Natural killer cell treated with Interleukin-12 subunit alpha and Interleukin-12 subunit beta and Interleukin-15 and Interleukin-18, amount 100 ng/mL, for 72 hours (primary cell): Measurements from ENCODE around the gene ATP13A4. TPM values are rescaled to one million over a fixed set of nuclear protein-coding genes. Genes with fewer than 3 reads are reported as not detected.
"Not testable (repeated sequence)": the region's sequence is repeated elsewhere in the genome, so short reads cannot be mapped to it uniquely, and the experiment has no call there.

Experiments used
- ATAC-seq, 2 donors: fragments of 150-1000 bp; cut with Tn5 transposase in 1 of 2; sonication (Bioruptor Pico), chemical (Tn5 transposase) in 1 of 2; 2 replicates each; pipeline ENCODE4 v1.10.0; 2021
- DNase-seq: peaks from one replicate; pipeline ENCODE4 v3.0.0; 2022; ENCODE audit warnings: low spot score
- H3K27ac Mint-ChIP-seq, 2 donors: 1 replicate in 1 of 2; 2 replicates in 1 of 2; pipeline ENCODE4 v1.8.0; 2022; ENCODE audit warnings: mixed read lengths in 2 of 2, mild to moderate bottlenecking in 1 of 2, moderate library complexity in 1 of 2
- H3K27me3 Mint-ChIP-seq, 2 donors: 1 replicate in 1 of 2; 2 replicates in 1 of 2; pipeline ENCODE4 v1.8.0; 2022; ENCODE audit warnings: mixed read lengths in 2 of 2
- H3K36me3 Mint-ChIP-seq: one replicate; pipeline ENCODE4 v1.8.0; 2022; ENCODE audit warnings: mixed read lengths
- H3K4me1 Mint-ChIP-seq, 2 donors: 1 replicate in 1 of 2; 2 replicates in 1 of 2; pipeline ENCODE4 v1.8.0; 2022; ENCODE audit warnings: low read depth in 2 of 2, mixed read lengths in 2 of 2, mild to moderate bottlenecking in 1 of 2
- H3K4me3 Mint-ChIP-seq: one replicate; pipeline ENCODE4 v1.8.0; 2022; ENCODE audit warnings: mixed read lengths
- H3K9me3 Mint-ChIP-seq: 2 replicates; pipeline ENCODE4 v1.8.0; 2022; ENCODE audit warnings: mixed read lengths
- total RNA-seq, 2 donors: library from RNA; stranded (reverse); gene quantifications; one replicate each; pipeline ENCODE4 v1.2.3, GENCODE V29; 2022

ATP13A4 gene
- total RNA-seq, 2 donors from 2014 or later = 0.92 to 2.1 TPM

GRCh38 chr3:193546129-193546528 is 8.6 kb downstream of the ATP13A4 start:
- DNase-seq = no peak
- H3K4me1 Mint-ChIP-seq = no peaks in the 10 kb centered on the region
- peaks cover 0 to 10% of the 10 kb centered on the region in 2 donors for H3K27me3 Mint-ChIP-seq
- peaks cover 8% of the 10 kb centered on the region for H3K9me3 Mint-ChIP-seq
- H3K4me3 Mint-ChIP-seq = no peak overlapping the region
- H3K36me3 Mint-ChIP-seq = peaks cover 4% of the 10 kb centered on the region
- no peak for ATAC-seq
- no peak overlapping the region for H3K27ac Mint-ChIP-seq

- DNase-seq (no peak), ATAC-seq (no peak)
- Mint-ChIP-seq H3K27ac (no peak overlapping the region), H3K4me3 (no peak overlapping the region), H3K36me3 (peaks cover 4% of the 10 kb centered on the region), H3K27me3 (peaks cover 0 to 10% of the 10 kb centered on the region in 2 donors), H3K4me1 (no peaks in the 10 kb centered on the region), H3K9me3 (peaks cover 8% of the 10 kb centered on the region)
Measured at GRCh38 chr3:193545304-193545703, 9.4 kb downstream of the ATP13A4 start.

GRCh38 chr3:193544289-193544688 is 10.4 kb downstream of the ATP13A4 start:
- H3K36me3 Mint-ChIP-seq = peaks cover 4% of the 10 kb centered on the region
- no peak for DNase-seq

GRCh38 chr3:193530231-193531165 is 24.2 kb downstream of the ATP13A4 start:
- ATAC-seq (no peak), DNase-seq (no peak)
- no peaks in the 10 kb centered on the region for H3K9me3 Mint-ChIP-seq
- H3K4me3 Mint-ChIP-seq = no peak overlapping the region
- peaks cover 8 to 29% of the 10 kb centered on the region in 2 donors for H3K27me3 Mint-ChIP-seq
- H3K36me3 Mint-ChIP-seq = no peaks in the 10 kb centered on the region
- H3K27ac Mint-ChIP-seq = no peak overlapping the region
- no peaks in the 10 kb centered on the region for H3K4me1 Mint-ChIP-seq

More at GRCh38 chr3:193544289-193544688, 10.4 kb downstream of the ATP13A4 start:
- peaks cover 8% of the 10 kb centered on the region for H3K9me3 Mint-ChIP-seq
- no peak overlapping the region for H3K4me3 Mint-ChIP-seq
- peaks cover 0 to 10% of the 10 kb centered on the region in 2 donors for H3K27me3 Mint-ChIP-seq
- no peak overlapping the region for H3K27ac Mint-ChIP-seq
- no peaks in the 10 kb centered on the region for H3K4me1 Mint-ChIP-seq
- ATAC-seq = no peak

- not testable (repeated sequence) for H3K27ac Mint-ChIP-seq, H3K9me3 Mint-ChIP-seq, DNase-seq, H3K4me3 Mint-ChIP-seq, H3K36me3 Mint-ChIP-seq, ATAC-seq, H3K4me1 Mint-ChIP-seq
- peaks cover 5 to 10% of the 10 kb centered on the region in 2 donors for H3K27me3 Mint-ChIP-seq
Measured at GRCh38 chr3:193526085-193526484, 28.6 kb downstream of the ATP13A4 start.

- no peak overlapping the region for H3K27ac Mint-ChIP-seq
- H3K4me3 Mint-ChIP-seq = no peak overlapping the region
- H3K4me1 Mint-ChIP-seq = no peaks in the 10 kb centered on the region
- DNase-seq (no peak), ATAC-seq (no peak)
- H3K9me3 Mint-ChIP-seq = no peaks in the 10 kb centered on the region
- peaks cover 0 to 5% of the 10 kb centered on the region in 2 donors for H3K27me3 Mint-ChIP-seq
- no peaks in the 10 kb centered on the region for H3K36me3 Mint-ChIP-seq
Measured at GRCh38 chr3:193522473-193522872, 32.2 kb downstream of the ATP13A4 start.

- no peaks in the 10 kb centered on the region for H3K36me3 Mint-ChIP-seq
- H3K4me1 Mint-ChIP-seq = no peaks in the 10 kb centered on the region
- no peaks in the 10 kb centered on the region for H3K9me3 Mint-ChIP-seq
- peaks cover 0 to 5% of the 10 kb centered on the region in 2 donors for H3K27me3 Mint-ChIP-seq
- no peak overlapping the region for H3K27ac Mint-ChIP-seq
- H3K4me3 Mint-ChIP-seq = no peak overlapping the region
- no peak for ATAC-seq
- no peak for DNase-seq
Measured at GRCh38 chr3:193520738-193521137, 34.0 kb downstream of the ATP13A4 start.

- Mint-ChIP-seq H3K9me3 (no peaks in the 10 kb centered on the region), H3K4me3 (no peak overlapping the region), H3K4me1 (no peaks in the 10 kb centered on the region), H3K27me3 (peaks cover 0 to 3% of the 10 kb centered on the region in 2 donors), H3K27ac (no peak overlapping the region), H3K36me3 (no peaks in the 10 kb centered on the region)
- no peak for DNase-seq
- ATAC-seq = no peak
Measured at GRCh38 chr3:193515966-193516365, 38.7 kb downstream of the ATP13A4 start.

- Mint-ChIP-seq H3K36me3 (no peaks in the 10 kb centered on the region), H3K4me1 (no peaks in the 10 kb centered on the region), H3K9me3 (no peaks in the 10 kb centered on the region), H3K27ac (no peak overlapping the region), H3K4me3 (no peak overlapping the region), H3K27me3 (peaks cover 3 to 15% of the 10 kb centered on the region in 2 donors)
- DNase-seq = no peak
- ATAC-seq = no peak
Measured at GRCh38 chr3:193510154-193510553, 44.5 kb downstream of the ATP13A4 start.

- Mint-ChIP-seq H3K9me3 (no peaks in the 10 kb centered on the region), H3K4me1 (no peaks in the 10 kb centered on the region), H3K27ac (no peak overlapping the region), H3K4me3 (no peak overlapping the region), H3K36me3 (no peaks in the 10 kb centered on the region), H3K27me3 (peaks cover 3 to 15% of the 10 kb centered on the region in 2 donors)
- ATAC-seq = no peak
- DNase-seq = no peak
Measured at GRCh38 chr3:193509103-193509965, 45.4 kb downstream of the ATP13A4 start.

GRCh38 chr3:193508108-193508507 is 46.6 kb downstream of the ATP13A4 start:
- Mint-ChIP-seq H3K27me3 (peaks cover 3 to 22% of the 10 kb centered on the region in 2 donors), H3K36me3 (no peaks in the 10 kb centered on the region), H3K4me3 (no peak overlapping the region), H3K4me1 (no peaks in the 10 kb centered on the region), H3K27ac (no peak overlapping the region), H3K9me3 (no peaks in the 10 kb centered on the region)
- ATAC-seq (no peak), DNase-seq (no peak)

GRCh38 chr3:193507566-193507965 is 47.1 kb downstream of the ATP13A4 start:
- Mint-ChIP-seq H3K9me3 (no peaks in the 10 kb centered on the region), H3K4me1 (no peaks in the 10 kb centered on the region)
- ATAC-seq = no peak

GRCh38 chr3:193506921-193507320 is 47.8 kb downstream of the ATP13A4 start:
- ATAC-seq = no peak
- no peak overlapping the region for H3K4me3 Mint-ChIP-seq
- H3K27me3 Mint-ChIP-seq = peaks cover 3 to 22% of the 10 kb centered on the region in 2 donors
- H3K9me3 Mint-ChIP-seq = no peaks in the 10 kb centered on the region
- DNase-seq = no peak
- H3K27ac Mint-ChIP-seq = no peak overlapping the region
- H3K4me1 Mint-ChIP-seq = no peaks in the 10 kb centered on the region
- H3K36me3 Mint-ChIP-seq = no peaks in the 10 kb centered on the region

More at GRCh38 chr3:193507566-193507965, 47.1 kb downstream of the ATP13A4 start:
- Mint-ChIP-seq H3K4me3 (no peak overlapping the region), H3K27ac (no peak overlapping the region), H3K36me3 (no peaks in the 10 kb centered on the region), H3K27me3 (peaks cover 3 to 22% of the 10 kb centered on the region in 2 donors)
- no peak for DNase-seq

- no peak for ATAC-seq
- Mint-ChIP-seq H3K36me3 (no peaks in the 10 kb centered on the region), H3K4me3 (no peak overlapping the region), H3K4me1 (no peaks in the 10 kb centered on the region), H3K27me3 (peaks cover 0 to 7% of the 10 kb centered on the region in 2 donors), H3K9me3 (no peaks in the 10 kb centered on the region), H3K27ac (no peak overlapping the region)
- no peak for DNase-seq
Measured at GRCh38 chr3:193502871-193503270, 51.8 kb downstream of the ATP13A4 start.
